Measurements from ENCODE around the gene PTK7. TPM values are rescaled to one million over a fixed set of nuclear protein-coding genes. Genes with fewer than 3 reads are reported as not detected.

Gene PTK7
- total RNA-seq, 1 experiment from 2014 or later = 105 TPM

- intact Hi-C loops (cut with micrococcal nuclease) = loop anchor here (5.0 kb wide), 3 partner anchors 44 to 116 kb away; partner anchors contain the start of genes KLHDC3, MEA1 and SRF
- TF ChIP-seq RAD21 (IDR thresholded peaks at IDR 0.05; ENCODE audit: low read depth) (no peak), TCF7L2 (IDR thresholded peaks at IDR 0.05; ENCODE audit: borderline replicate concordance, extremely low read depth, insufficient read depth, insufficient read length) (no peak), CEBPB (IDR thresholded peaks at IDR 0.05; ENCODE audit: low read depth) (no peak), CBX3 (IDR thresholded peaks at IDR 0.05; ENCODE audit: low read depth) (no peak), CTCF (IDR thresholded peaks at IDR 0.05 in 2 of 3, conservative IDR thresholded peaks at IDR 0.05 in 1 of 3; ENCODE audit: borderline replicate concordance in 1 of 3, insufficient read depth in 1 of 3, low read depth in 2 of 3, low read length in 2 of 3) (no peak), EZH2phosphoT487 (IDR thresholded peaks at IDR 0.05; ENCODE audit: borderline replicate concordance) (no peak), JUND (IDR thresholded peaks at IDR 0.05) (no peak), SP1 (IDR thresholded peaks at IDR 0.05; ENCODE audit: low read depth) (no peak), MAX (IDR thresholded peaks at IDR 0.05) (no peak), FOSL1 (IDR thresholded peaks at IDR 0.05; ENCODE audit: low read depth) (no peak), POLR2A (IDR thresholded peaks at IDR 0.05; ENCODE audit: borderline replicate concordance, extremely low read depth, insufficient read depth, insufficient read length) (no peak), EGR1 (IDR thresholded peaks at IDR 0.05; ENCODE audit: low read depth) (no peak), REST (IDR thresholded peaks at IDR 0.05; ENCODE audit: low read depth) (no peak), YY1 (IDR thresholded peaks at IDR 0.05; ENCODE audit: extremely low read depth, insufficient replicate concordance, low read depth, low read length) (no peak), EZH2 (IDR thresholded peaks at IDR 0.05) (no peak), ZFX (IDR thresholded peaks at IDR 0.05) (no peak), ATF3 (IDR thresholded peaks at IDR 0.05) (no peak), ZBTB33 (IDR thresholded peaks at IDR 0.05; ENCODE audit: extremely low read depth, insufficient replicate concordance, low read length) (no peak), SRF (IDR thresholded peaks at IDR 0.05; ENCODE audit: low read depth) (no peak)
- Histone ChIP-seq H2AFZ (ENCODE audit: low read depth, low read length, poor library complexity, severe bottlenecking) (no peak overlapping the region), H4K20me1 (ENCODE audit: insufficient read depth) (no peaks in the 10 kb centered on the region), H3K36me3 (ENCODE audit: control insufficient read depth in 1 of 2, insufficient read depth in 2 of 2, low read length in 2 of 2) (peaks cover 0 to 19% of the 10 kb centered on the region in 2 experiments; a peak in 1 of 4 replicates), H3K79me2 (ENCODE audit: insufficient read depth, low read length) (peaks cover 44% of the 10 kb centered on the region), H3K27me3 (ENCODE audit: insufficient read depth, low read length) (no peaks in the 10 kb centered on the region), H3K9ac (ENCODE audit: low read length) (no peak overlapping the region), H3K27ac (ENCODE audit: low read depth, low read length) (no peak overlapping the region), H3K4me1 (ENCODE audit: control insufficient read depth in 1 of 2, insufficient read depth in 2 of 2, low read length in 2 of 2) (peaks cover 13 to 41% of the 10 kb centered on the region in 2 experiments; a peak in 3 of 4 replicates), H3K9me3 (ENCODE audit: control insufficient read depth in 1 of 2, insufficient read depth in 1 of 2, low read depth in 1 of 2, low read length in 2 of 2) (no peaks in the 10 kb centered on the region), H3K9me2 (ENCODE audit: insufficient read depth) (no peaks in the 10 kb centered on the region), H3K4me3 (replicated peaks in 1 of 2; ENCODE audit: low read depth in 1 of 2, low read length in 2 of 2) (no peak overlapping the region), H3K4me2 (ENCODE audit: low read length) (no peak overlapping the region)
- RAD21 ChIA-PET (ENCODE audit: low non-redundant PET in 1 of 2, low total read pairs in 2 of 2, uncharacterized antibody in 2 of 2, unreplicated experiment in 2 of 2) = no interaction called here
- CTCF ChIA-PET = no interaction called here
- no TSS peak for BruUV-seq (replicated peaks)
- ATAC-seq (no peak), DNase-seq (ENCODE audit: low read depth, low spot score) (no peak)
- POLR2A ChIA-PET = interaction anchor here (1.2 kb wide), 1 partner anchor 42 kb away, joined by 4 read pairs; the partner anchor contains the start of genes KLHDC3 and MEA1
These were observed 20.1 kb upstream of the PTK7 start for GRCh38 chr6:43055966-43056365.
